HG03442 (cell line): ENCODE results near the gene TOM1L2.

Experiments used
- ATAC-seq: cut with Tn5 transposase; IDR thresholded peaks from one replicate; pipeline ENCODE4 v1.9.1; 2021; ENCODE audit warnings: mild to moderate bottlenecking, moderate library complexity; ENCODE audit not compliant: unreplicated experiment

Gene TOM1L2

DNA sequence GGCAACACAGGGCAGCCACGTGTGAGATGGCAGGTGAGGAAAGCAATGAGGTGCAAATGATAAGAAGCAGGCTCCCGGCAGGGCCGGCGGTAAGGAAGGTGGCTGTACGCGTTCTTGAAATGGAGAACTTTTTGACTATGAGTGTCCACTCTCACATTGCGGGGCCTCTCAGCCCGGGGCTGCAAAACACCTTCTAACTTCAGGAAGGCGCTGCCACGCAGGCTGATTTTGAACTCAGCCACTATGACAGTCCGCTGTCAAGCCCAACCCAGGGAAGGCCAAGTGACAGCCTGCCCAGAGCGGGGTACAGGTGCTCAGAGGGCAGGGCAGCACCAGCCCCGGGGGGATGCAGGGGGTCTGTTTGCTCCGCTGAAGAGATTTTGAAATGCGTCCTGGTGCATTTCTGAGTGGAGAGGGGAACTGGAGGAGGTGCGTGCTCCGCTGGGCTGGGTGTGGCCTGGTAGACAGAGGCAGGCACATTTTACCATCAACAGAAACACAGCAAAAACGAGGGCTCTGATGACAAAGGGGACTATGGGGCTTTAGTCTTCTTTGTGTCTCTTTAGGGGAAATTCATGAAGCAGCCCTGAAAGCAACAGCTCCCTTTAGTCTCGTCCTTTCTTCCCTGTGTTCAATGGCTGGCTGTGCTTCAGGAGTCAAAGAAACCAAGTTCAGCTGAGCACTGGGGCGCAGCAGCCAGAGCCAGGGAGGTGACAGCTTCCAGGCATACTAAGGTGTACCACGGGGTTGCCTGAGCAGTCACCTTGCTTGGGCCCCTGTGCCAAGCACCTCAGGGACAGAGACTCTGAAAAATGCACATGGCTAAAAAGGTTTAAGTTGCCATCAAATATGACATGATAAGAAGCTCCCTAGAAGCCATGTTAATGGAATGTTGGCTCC is 120.8 kb downstream of the TOM1L2 start:
- no peak for ATAC-seq

DNA sequence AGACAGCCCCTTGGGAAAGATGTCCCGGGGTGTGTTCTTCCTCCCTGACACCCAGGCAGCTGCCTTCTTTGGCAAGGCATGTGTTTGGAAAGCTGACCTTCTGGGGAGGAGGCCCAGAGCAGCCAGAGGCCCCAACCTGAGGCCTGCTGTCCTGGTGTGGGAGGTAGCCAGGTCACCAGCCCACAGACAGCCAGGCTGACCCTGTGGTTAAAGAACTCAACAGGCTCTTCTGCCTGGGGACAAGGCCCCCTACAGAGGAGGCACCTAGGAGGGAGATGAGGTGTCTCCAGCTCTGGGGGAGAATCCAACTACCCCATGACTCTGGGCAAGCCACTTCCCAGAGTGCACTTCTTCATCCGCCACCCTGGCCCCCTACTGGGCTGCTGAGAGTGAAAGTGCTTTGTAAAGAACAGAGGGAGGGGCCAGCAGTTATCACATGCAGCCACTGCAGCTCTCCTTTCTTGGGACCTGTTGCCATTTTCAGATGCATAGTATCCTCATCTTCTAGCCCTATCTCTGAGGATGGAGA is 122.3 kb downstream of the TOM1L2 start:
- ATAC-seq = no peak

DNA sequence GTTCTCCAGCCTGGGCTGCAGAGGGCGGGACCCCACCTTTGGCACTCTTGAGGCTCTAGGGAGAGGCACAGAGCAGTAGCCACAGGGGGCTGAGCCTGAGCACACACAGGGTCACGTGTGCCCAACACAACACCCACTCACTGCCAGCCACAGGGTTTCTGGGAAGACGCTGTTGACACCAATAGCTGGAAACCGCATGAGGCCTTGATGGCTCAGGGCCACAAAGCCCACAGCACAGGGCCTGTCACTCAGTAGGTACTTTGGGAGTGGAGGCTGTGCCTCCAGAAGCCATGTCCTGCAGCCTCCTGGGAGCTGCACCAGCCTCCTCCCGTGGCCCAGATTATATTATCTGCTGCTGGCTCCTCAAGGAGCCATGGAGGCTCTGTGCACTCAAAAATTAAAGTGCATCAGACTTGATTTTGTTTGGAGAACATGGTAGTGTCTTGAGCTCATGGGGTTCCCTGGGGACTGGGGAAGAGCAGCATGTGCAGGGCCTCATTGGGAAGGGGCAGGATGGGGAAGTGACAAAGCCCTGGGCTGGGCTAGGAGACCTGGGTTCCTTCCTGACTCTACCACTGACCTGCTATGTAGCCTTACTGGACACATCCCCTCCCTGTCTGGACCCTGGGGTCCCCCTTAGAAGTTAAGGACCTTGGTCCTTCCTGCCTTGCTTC is 122.9 kb downstream of the TOM1L2 start:
- peak; percentile 62 for ATAC-seq

DNA sequence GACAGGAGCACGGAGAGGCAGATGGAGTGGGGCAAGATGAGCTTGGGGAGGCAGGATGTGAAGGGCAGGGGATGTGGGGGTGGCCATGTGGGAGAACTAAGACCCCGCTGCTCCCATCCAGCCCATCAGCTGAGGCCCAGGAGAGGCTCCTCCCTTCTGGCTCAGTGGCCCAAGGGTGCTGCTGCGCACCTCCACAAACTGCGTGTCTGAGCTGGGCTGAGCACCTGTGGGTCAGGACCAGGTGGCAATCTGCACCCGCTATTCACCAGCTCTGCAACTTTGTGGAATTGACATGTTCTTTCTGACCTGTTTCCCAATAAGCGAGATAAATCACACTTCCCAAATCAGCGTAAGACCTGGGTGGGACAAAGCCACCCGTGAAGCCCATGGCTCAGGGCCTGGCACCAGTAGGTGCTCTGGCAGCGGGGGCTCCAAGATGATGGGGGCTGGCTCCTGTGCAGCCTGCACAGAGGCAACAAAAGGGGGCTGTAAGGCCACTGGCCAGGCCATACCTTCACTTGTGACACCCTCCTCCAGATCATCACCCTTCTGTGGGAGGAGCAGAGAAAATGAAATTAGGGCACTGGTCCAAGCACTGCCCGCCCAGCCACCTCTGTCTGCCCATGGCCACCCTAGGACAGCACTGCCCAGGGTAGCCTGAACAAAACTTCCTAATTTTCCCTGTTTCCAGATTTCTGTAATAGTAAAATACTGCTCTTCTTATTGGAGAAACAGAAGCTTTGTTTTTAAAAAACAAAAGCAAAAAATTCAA is 123.7 kb downstream of the TOM1L2 start:
- ATAC-seq = no peak

DNA sequence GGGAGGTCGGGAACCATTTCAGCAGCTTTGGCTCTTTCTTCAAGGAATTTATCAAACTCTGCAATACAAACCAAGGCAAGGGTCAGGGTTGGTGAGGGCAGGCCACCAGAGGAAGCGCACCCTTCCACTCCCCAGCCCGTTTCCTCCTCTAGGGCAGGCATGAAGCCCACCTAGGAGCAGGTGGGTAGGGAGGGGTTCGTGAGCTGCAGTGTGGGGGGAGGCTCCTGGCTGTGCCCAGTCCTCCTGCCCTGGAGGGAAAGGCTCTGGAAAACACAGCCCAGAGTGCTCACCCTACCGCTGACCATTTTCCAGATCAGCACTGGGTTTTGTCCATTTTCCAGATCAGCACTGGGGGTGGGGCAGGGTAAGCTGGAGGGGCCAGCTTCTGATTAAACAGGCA is 124.5 kb downstream of the TOM1L2 start:
- no peak for ATAC-seq

DNA sequence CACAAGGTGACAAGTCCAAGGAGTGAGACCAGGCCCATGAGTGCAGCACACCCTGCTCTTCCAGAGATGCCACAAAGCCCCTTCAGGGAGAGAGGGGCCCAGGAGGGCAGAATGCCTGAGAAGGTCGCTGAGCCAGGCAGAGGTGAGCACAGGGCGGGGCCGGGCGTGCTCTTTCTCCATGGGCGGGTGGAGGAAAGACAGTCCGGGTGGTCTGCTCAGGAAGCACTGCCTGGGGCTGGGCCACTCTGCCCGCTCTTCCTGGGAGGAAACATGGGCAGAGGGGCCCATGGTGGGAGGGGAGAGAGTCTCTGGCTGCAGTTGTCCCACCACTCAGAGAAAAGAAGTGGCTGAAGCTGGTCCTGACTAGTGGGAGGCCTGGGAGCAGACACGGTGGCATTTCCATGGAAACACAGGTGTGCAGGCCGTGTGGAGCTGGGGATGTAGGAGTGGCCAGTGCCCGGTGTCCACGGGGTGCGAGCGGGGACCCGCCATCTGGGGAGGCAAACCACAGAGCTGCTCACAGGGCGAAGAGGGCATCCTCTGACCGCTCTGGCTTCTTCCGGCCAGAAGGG is 125.0 kb downstream of the TOM1L2 start:
- ATAC-seq = no peak

DNA sequence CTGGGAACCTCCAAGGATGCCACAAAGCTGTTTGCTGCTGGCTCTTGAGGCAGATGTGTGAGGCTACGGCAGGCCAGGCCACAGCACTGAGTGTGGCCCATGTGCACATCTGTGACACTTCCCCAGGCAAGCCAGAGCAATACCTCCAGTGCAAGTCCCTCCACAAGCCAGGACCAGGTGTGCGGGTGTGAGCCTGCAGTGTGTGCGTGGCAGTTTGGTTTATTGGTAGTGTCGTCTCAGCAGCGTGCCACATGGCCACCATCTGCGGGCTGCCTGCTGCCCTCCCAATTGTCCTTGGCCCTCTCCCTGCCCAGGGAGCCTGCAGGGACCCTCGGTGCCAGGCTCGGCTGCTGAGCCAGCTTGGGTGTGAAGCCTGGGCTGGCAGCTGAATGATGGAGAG is 125.6 kb downstream of the TOM1L2 start:
- ATAC-seq = no peak

DNA sequence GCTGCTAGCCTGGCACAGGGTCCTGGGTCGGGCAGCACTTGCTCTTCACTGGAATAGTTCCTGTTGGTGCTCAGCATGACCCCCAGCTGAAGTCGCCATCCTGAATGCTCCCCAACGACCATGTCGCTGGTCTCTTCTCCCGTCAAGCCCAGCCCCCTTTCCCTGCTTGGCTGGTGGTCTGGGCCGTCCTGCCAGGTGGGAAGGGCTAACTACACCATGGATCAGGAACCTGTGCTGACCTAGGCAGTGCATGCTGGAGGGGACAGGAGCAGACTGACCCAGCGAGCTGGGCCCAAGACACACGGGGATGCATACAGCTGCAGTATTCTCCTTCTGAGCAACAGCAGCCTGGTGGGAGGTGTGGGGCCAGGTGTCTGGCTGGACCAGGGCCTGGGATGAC is 126.2 kb downstream of the TOM1L2 start:
- no peak for ATAC-seq

DNA sequence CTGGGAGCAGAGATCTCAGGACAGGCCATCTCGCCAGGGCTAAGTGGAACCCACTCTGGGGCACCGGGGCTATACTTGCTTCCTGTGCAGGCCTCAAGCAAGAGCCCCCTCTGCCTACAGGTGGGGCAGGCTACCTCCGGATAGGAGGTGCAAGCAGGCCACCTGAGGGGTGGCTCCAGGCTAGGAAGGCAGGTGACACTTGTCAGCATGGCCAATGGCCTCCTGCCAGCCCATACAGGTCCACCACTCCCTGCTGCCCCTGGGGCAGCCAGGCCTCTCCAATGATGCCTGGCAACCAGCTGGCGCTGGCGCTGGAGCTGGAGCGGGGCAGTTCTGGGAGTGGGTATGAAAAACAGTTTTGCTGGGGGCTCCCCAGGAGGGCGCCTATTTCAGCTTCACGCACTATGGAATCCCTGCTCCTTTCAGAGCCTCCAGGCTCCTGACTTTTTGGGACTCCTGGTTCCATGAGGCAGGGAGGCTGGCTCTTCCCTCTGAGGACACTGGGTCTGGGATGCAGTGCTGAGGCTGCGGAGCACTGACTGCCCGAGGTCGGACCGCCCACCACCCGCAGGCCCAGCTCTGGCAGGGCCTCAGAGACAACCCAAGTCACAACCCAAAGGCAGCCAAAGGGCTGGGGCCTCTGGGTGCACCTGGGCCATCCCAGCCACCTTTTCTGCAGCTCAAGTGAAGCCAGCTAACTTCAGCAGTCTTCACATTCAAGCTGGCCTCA is 127.0 kb downstream of the TOM1L2 start:
- no peak for ATAC-seq

DNA sequence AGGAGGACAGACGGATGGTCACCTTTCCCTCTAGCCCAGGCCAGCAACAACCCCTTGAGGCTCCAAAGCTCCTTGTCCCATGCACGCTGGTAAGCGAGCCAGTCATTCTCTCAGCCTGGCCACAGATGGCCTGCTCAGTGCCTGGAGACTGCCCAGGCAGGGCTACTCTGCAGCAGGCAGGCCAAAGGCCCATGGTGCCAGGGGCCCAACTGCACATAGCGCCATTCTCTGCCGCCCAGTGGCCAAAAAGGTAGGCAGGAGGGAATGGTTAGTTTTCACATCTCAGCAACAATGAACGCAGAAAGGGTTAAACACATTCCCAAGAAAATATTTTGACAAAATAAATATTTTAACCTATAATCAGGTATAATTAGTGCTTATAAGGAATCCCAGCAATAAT is 127.7 kb downstream of the TOM1L2 start:
- no peak for ATAC-seq

DNA sequence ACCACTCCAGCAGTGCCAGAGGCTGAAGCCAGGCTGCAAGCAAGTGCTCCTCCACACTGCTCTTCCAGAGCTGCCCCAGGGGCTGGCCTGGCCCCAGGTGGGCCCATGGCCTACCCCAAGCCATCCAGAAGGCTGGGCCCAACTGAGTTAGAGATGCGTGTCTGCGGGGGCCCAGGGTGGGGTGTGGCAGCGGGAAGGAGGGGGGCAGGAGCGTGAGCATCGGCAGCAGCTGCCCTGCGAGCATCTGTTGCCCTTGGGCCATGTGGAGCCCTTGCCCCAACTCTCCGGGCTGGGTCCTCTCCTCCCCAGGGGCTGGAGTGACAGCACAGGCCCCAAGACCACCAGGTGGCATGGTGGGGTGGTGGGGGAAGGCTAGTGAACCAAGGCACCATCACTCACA is 128.1 kb downstream of the TOM1L2 start:
- no peak for ATAC-seq

DNA sequence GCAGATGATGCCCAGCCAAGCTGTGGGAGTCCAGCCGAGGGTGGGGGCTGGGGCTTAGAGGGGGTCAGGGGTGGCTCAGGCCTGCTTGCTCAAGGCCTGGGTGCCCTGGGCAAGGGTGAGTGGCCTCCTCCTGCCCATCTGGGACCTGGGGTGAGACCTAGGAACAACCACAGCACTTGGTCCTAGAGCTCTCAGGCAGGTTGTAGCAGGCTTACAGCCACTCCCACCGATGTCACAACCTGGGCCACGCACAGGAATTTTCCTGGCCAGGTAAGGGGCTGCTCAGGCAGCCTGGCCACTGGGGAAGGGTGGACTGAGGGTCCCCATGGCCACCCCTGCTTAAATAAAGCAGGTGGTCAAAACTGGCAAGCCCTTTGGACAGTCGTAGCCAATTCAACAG is 129.1 kb downstream of the TOM1L2 start:
- no peak for ATAC-seq

DNA sequence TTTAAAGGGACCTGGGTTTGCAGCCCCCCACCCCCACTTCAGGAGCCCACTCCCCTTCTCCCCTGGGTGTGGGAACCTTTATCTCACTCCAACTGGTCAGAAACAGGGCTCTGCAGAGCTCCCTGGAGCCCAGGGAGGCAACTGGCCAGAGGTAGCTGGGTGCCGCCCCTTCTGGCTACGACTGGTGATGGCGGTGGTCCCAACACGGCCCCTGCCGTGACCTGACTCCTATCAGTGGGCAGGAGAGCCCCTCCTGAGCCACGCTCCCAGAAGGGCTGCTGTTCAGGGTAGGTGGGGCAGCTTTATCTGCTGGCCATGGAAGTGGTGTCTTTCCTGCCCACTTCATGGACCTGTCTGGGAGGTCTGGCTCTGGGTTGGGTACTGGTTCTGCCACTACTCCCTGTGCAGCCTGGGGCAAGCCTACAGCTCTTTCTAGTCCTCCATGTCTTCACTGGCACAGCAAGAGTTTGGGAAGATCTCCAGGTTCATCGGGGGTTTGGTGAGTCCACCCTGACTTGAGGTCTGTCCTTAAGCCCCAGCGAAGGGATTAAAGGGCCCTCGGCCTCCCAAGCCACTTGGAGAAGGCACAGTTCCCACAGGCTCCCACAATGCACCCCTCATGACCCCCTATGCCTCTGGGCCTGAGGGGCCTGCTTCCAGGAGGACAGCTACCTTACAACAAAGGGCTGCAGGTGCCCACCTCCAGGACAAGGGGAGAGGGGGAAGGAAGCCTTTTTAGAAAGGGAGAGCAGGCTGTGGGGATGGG is 129.9 kb downstream of the TOM1L2 start:
- ATAC-seq = no peak

DNA sequence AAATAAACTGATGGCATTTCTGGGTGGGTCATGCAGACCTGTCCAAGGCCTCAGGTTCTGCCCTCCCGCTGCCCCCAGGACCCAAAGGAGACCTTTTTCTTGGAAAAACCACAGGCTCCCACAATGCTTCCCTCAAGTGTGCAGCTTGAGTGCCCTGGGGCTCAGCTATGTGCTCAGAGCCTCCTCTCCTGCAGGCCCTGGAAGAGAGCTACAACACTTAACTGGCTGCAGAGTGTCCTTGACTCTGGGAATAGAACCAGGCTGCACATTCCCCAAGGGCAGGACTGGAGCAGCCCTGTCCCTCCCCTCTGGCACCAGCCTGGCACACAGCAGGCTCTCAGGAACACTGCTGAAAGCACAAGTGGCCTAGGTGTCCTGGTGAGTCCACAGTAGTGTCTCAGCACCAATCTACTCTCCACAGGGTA is 130.6 kb downstream of the TOM1L2 start:
- no peak for ATAC-seq

DNA sequence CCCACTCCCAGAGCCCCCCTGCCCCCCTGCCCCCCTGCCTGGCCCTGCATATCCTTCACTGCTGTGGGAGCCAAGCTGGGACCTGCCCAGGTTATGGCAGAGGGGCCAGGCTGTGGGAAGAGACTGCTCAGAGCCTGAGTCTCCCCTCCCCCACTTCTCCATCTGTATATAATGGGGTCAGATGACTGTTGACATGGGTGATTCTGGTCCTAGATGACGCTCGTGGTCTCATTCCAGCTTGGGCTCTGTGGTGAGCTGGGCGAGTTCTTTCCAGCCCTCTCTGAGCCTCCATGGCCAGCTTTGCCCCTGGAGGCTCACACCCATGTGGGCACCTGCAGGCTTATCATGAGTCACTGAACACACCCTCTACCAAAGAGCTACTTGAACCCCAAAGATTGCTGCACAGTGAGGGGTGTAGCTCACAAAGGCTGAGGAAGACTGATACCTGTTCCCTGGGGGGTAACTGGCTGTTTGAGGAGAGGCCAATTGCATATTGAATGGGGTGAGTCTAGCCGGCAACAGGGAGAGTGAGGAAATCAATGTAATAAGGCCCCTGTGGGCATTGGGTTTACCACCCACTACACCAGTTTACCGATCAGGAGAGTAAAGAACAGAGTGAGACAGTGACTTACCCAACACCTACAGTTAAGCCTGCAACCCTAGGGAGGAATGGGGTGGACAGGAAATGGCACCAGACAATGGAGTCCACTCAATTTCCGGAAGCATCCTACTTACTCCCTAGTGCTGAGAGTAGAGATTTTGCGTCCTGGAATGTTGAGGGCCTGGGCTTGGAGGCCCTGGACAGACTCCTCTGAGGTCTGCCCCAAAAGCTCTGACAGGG is 131.2 kb downstream of the TOM1L2 start:
- no peak for ATAC-seq

DNA sequence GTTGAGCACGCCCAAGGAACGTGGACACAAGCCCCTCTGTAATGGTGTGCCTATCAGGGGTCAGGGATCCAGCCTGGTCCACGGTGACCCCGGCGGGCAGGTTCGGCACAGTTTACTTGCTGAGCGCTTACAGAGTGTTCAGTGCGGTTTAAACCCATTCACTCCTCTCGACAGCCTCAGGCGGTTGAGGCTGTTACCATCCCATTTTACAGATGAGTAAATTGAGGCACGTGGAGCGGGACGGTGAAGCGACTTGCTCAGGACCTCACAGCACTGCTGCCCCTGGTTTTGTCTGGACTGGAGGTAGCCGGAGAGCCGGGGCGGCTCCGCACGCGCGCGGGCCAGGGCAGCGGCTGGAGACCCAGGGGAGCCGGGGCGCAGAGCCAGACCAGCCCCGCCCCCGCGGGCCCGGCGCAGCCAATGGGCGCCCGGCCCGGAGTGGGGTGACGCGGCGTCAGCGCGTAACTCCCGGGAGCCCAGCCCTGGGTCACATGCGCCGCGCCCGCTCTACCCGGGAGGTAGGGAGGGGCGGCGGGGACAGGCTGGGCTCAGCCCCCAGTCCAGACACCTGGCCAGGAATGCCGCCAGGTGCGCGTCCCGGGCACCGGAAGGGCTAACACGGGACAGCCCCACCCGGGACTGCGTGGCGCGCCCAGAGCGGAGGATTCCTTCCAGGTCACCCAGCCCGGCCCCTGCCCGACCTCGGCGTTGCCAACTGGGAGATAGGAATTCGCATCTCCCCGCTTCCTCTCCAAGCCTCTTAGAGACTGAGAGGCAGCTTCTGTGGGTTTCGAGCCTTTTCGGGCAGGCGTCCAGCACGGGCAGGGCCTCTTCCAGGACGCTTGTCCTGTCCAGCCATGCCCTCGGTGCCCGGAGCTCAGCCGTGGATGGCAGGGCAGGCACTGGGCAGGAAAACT is 132.2 kb downstream of the TOM1L2 start:
- ATAC-seq = peak; percentile 59
